ENCODE results near the gene RFX4.

Gene RFX4

DNA sequence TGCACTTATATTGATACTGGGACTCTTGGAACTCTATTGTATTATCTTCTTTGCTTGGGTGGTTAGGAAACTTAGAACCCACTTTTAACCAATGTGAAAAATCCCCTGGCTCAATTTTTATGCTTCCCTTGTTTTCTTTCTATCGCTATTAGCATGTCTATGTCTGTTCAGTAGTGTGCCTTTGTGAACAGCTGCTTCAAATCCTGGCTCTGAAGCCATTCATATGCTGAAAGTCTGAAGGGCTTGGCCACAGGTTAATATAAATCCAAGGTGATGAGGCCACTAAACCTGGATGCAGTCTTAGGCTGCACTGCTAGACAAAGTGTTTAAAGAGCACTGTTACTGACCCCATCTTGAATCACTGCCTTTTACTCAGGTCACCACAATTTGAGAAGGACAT, 96.8 kb downstream of the RFX4 start:
- H3K27ac ChIP-seq (replicated peaks) = no peak overlapping the region
- TF ChIP-seq POLR2AphosphoS5 (IDR thresholded peaks at IDR 0.05; ENCODE audit: low read depth) (no peak), CTCF (IDR thresholded peaks at IDR 0.05; ENCODE audit: insufficient read depth, low read length) (no peak), REST (IDR thresholded peaks at IDR 0.05; ENCODE audit: insufficient replicate concordance, low read depth) (no peak), SPI1 (IDR thresholded peaks at IDR 0.05; ENCODE audit: borderline replicate concordance, low read depth) (no peak), GABPA (IDR thresholded peaks at IDR 0.05; ENCODE audit: low read depth) (no peak)
- H3K27me3 ChIP-seq (ENCODE audit: insufficient read depth, poor library complexity, severe bottlenecking) = peaks cover 4% of the 10 kb centered on the region
- H3K4me3 ChIP-seq (replicated peaks; ENCODE audit: insufficient read depth, low read length) = no peak overlapping the region
- DNase-seq (ENCODE audit: low read depth in 1 of 2, low spot score in 1 of 2) = no peak

DNA sequence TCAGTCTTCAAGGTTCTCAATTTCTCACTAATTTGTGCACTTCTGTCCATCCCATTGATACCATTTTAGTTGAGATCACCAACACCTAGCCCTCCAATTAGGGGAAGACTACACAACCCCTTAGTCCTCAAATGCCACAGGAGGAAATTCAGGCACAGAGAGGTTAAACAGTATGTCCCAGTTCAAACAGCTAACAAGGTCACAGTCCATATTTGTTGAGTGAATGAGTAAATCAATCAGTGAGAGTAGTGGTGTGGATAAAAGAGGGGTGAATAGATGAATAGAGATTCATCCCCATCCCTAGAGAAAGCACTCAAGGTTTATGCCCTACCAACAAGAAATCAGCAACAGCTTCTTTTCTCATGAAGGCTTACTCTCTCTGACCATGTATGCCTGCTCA, 97.5 kb downstream of the RFX4 start:
- Histone ChIP-seq H3K27me3 (ENCODE audit: insufficient read depth, poor library complexity, severe bottlenecking) (peaks cover 2% of the 10 kb centered on the region), H3K4me3 (replicated peaks; ENCODE audit: insufficient read depth, low read length) (no peak overlapping the region), H3K27ac (replicated peaks) (no peak overlapping the region)
- TF ChIP-seq REST (IDR thresholded peaks at IDR 0.05; ENCODE audit: insufficient replicate concordance, low read depth) (no peak), CTCF (IDR thresholded peaks at IDR 0.05; ENCODE audit: insufficient read depth, low read length) (no peak)
- no peak for DNase-seq (ENCODE audit: low read depth in 1 of 2, low spot score in 1 of 2)

DNA sequence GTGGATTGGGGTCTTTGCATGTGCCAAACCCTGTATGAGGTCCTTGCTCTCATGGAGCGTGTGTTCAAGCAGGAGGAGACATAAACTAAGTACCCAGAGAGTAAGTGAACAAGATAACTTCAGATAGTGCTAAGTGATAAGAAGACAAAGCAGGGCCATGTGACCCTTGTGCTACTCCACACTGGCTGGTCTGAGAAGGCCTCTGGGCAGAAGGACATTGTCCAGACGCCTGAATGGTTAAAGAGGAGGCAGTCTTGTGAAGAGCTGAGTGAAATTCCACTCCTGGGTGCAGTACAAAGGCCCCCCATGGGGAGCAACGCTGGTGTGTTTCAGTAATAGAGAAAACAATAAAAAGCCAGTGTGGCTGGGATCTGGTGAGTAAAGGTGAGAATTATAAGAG, 98.4 kb downstream of the RFX4 start:
- no peak overlapping the region for H3K4me3 ChIP-seq (replicated peaks; ENCODE audit: insufficient read depth, low read length)
- DNase-seq (ENCODE audit: low read depth in 1 of 2, low spot score in 1 of 2) = no peak
- TF ChIP-seq CTCF (IDR thresholded peaks at IDR 0.05; ENCODE audit: insufficient read depth, low read length) = no peak
- no peak for TF ChIP-seq REST (IDR thresholded peaks at IDR 0.05; ENCODE audit: insufficient replicate concordance, low read depth)
- no peak for TF ChIP-seq GABPA (IDR thresholded peaks at IDR 0.05; ENCODE audit: low read depth)
- no peak for TF ChIP-seq POLR2AphosphoS5 (IDR thresholded peaks at IDR 0.05; ENCODE audit: low read depth)
- no peak for TF ChIP-seq SPI1 (IDR thresholded peaks at IDR 0.05; ENCODE audit: borderline replicate concordance, low read depth)
- H3K27ac ChIP-seq (replicated peaks) = no peak overlapping the region
- peaks cover 2% of the 10 kb centered on the region for H3K27me3 ChIP-seq (ENCODE audit: insufficient read depth, poor library complexity, severe bottlenecking)

Measured in HL-60 (cell line).